Spleen (tissue), 7 donors: ENCODE measurements around the gene ECI1.

ENCODE experiments used
- CTCF ChIP-seq, 11 experiments: fragments of 200-600 bp in 7 of 11; fragments of 450-650 bp in 4 of 11; sonication (generic) in 4 of 11; IDR thresholded peaks in 8 of 11; conservative IDR thresholded peaks in 3 of 11; 1 replicate in 7 of 11; 2 replicates in 4 of 11; pipeline versions ENCODE4 v1.4.0 to v1.8.0; 2016 to 2021; ENCODE audit warnings: antibody characterized with exemption in 11 of 11, inconsistent platforms in 4 of 11, mild to moderate bottlenecking in 1 of 11
- POLR2AphosphoS5 ChIP-seq, 3 donors: sonication (generic); formaldehyde crosslinking; IDR thresholded peaks; one replicate each; pipeline ENCODE4 v1.5.1; 2017; ENCODE audit warnings: antibody characterized with exemption in 3 of 3
- donor health status: DM: no; HTN: no; CAD: no; lungs with moderate emphysema.
- donor health status: DM: no; HTN: no; CAD: no.
- donor health status: DM: no; HTN: no; CAD: no.

GRCh38 chr16:2233872-2234812 is 17.2 kb downstream of the ECI1 start:
- TF ChIP-seq CTCF (IDR thresholded peaks at IDR 0.05 in 8 of 11, conservative IDR thresholded peaks at IDR 0.05 in 3 of 11) (no peak), POLR2AphosphoS5 (IDR thresholded peaks at IDR 0.05) (peak in 1 of 3 donors; percentile 6)
